ENCODE results near the gene COQ3. TPM values are rescaled to one million over a fixed set of nuclear protein-coding genes. Genes with fewer than 3 reads are reported as not detected.

COQ3 gene
- total RNA-seq, 1 experiment from 2014 or later = 5.8 TPM

GRCh38 chr6:99345164-99345563 lies 48.8 kb downstream of the COQ3 start:
- Mint-ChIP-seq H3K27me3 (ENCODE audit: insufficient read depth, unreplicated experiment) (peaks cover 3% of the 10 kb centered on the region), H3K4me3 (ENCODE audit: unreplicated experiment) (no peak overlapping the region), H3K4me1 (ENCODE audit: low read depth, unreplicated experiment) (no peaks in the 10 kb centered on the region), H3K36me3 (ENCODE audit: insufficient read depth, unreplicated experiment) (no peaks in the 10 kb centered on the region), H3K9me3 (ENCODE audit: unreplicated experiment) (no peaks in the 10 kb centered on the region), H3K27ac (ENCODE audit: unreplicated experiment) (no peak overlapping the region)
- H3K9me3 ChIP-seq = no peaks in the 10 kb centered on the region
- H3K4me3 ChIP-seq (ENCODE audit: low read depth, low read length) = no peak overlapping the region
- intact Hi-C loops (cut with micrococcal nuclease; ENCODE audit: unreplicated experiment) = no loop called here
- DNase-seq = no peak
- no peaks in the 10 kb centered on the region for H3K27me3 ChIP-seq (replicated peaks; ENCODE audit: control insufficient read depth, insufficient read depth, low read length)
- no TSS peak for BruUV-seq (replicated peaks)
- ChIA-PET POLR2A (no interaction called here), CTCF (no interaction called here)
- TF ChIP-seq CTCF (IDR thresholded peaks at IDR 0.05; ENCODE audit: insufficient read depth in 1 of 2, low read depth in 1 of 2, low read length in 1 of 2, severe bottlenecking in 1 of 2, unreplicated experiment in 1 of 2) = no peak
- H3K4me1 ChIP-seq = no peaks in the 10 kb centered on the region
- H3K36me3 ChIP-seq (ENCODE audit: control insufficient read depth, insufficient read depth, low read length) = no peaks in the 10 kb centered on the region

- ChIA-PET POLR2A (no interaction called here), CTCF (no interaction called here)
- no peak overlapping the region for H3K4me3 ChIP-seq (ENCODE audit: low read depth, low read length)
- BruUV-seq (replicated peaks) = no TSS peak
- H3K9me3 Mint-ChIP-seq (ENCODE audit: unreplicated experiment) = no peaks in the 10 kb centered on the region
- no peaks in the 10 kb centered on the region for H3K36me3 Mint-ChIP-seq (ENCODE audit: insufficient read depth, unreplicated experiment)
- no peak overlapping the region for H3K27ac Mint-ChIP-seq (ENCODE audit: unreplicated experiment)
- intact Hi-C loops (cut with micrococcal nuclease; ENCODE audit: unreplicated experiment) = no loop called here
- DNase-seq = no peak
- H3K27me3 ChIP-seq (replicated peaks; ENCODE audit: control insufficient read depth, insufficient read depth, low read length) = no peaks in the 10 kb centered on the region
- H3K4me1 ChIP-seq = no peaks in the 10 kb centered on the region
- no peak overlapping the region for H3K4me3 Mint-ChIP-seq (ENCODE audit: unreplicated experiment)
- H3K27me3 Mint-ChIP-seq (ENCODE audit: insufficient read depth, unreplicated experiment) = peaks cover 6% of the 10 kb centered on the region
- no peaks in the 10 kb centered on the region for H3K36me3 ChIP-seq (ENCODE audit: control insufficient read depth, insufficient read depth, low read length)
- H3K9me3 ChIP-seq = no peaks in the 10 kb centered on the region
- TF ChIP-seq CTCF (IDR thresholded peaks at IDR 0.05; ENCODE audit: insufficient read depth in 1 of 2, low read depth in 1 of 2, low read length in 1 of 2, severe bottlenecking in 1 of 2, unreplicated experiment in 1 of 2) = no peak
- no peaks in the 10 kb centered on the region for H3K4me1 Mint-ChIP-seq (ENCODE audit: low read depth, unreplicated experiment)
Observed at GRCh38 chr6:99344289-99344688, 49.7 kb downstream of the COQ3 start.

GRCh38 chr6:99341862-99342455 lies 52.0 kb downstream of the COQ3 start:
- Mint-ChIP-seq H3K4me3 (ENCODE audit: unreplicated experiment) (no peak overlapping the region), H3K9me3 (ENCODE audit: unreplicated experiment) (no peaks in the 10 kb centered on the region), H3K4me1 (ENCODE audit: low read depth, unreplicated experiment) (no peaks in the 10 kb centered on the region), H3K27me3 (ENCODE audit: insufficient read depth, unreplicated experiment) (peaks cover 9% of the 10 kb centered on the region), H3K36me3 (ENCODE audit: insufficient read depth, unreplicated experiment) (no peaks in the 10 kb centered on the region), H3K27ac (ENCODE audit: unreplicated experiment) (no peak overlapping the region)
- no peak for DNase-seq
- Histone ChIP-seq H3K4me1 (no peaks in the 10 kb centered on the region), H3K9me3 (no peaks in the 10 kb centered on the region), H3K27me3 (replicated peaks; ENCODE audit: control insufficient read depth, insufficient read depth, low read length) (no peaks in the 10 kb centered on the region), H3K4me3 (ENCODE audit: low read depth, low read length) (no peak overlapping the region), H3K36me3 (ENCODE audit: control insufficient read depth, insufficient read depth, low read length) (no peaks in the 10 kb centered on the region)
- CTCF ChIA-PET = no interaction called here
- TF ChIP-seq CTCF (IDR thresholded peaks at IDR 0.05; ENCODE audit: insufficient read depth in 1 of 2, low read depth in 1 of 2, low read length in 1 of 2, severe bottlenecking in 1 of 2, unreplicated experiment in 1 of 2) = no peak
- no TSS peak for BruUV-seq (replicated peaks)
- intact Hi-C loops (cut with micrococcal nuclease; ENCODE audit: unreplicated experiment) = no loop called here
- POLR2A ChIA-PET = no interaction called here
